A549 (cell line): ENCODE results near the gene NUP214.

Experiments used
- CTCF ChIP-seq: fragments of >200 bp; sonication (Bioruptor Twin); formaldehyde crosslinking; IDR thresholded peaks from 3 replicates; pipeline ENCODE4 v1.5.1; 2016
- JUNB ChIP-seq: fragments of >200 bp; sonication (Bioruptor Twin); formaldehyde crosslinking; IDR thresholded peaks from 2 replicates; pipeline ENCODE4 v1.6.1; 2016
- MAX ChIP-seq: IDR thresholded peaks from 2 replicates; pipeline ENCODE4 v1.6.1; 2012
- POLR2A ChIP-seq: IDR thresholded peaks from 2 replicates; pipeline ENCODE4 v1.6.1; 2012; ENCODE audit warnings: mild to moderate bottlenecking, low read length
- REST ChIP-seq: fragments of 200-600 bp; sonication (generic); IDR thresholded peaks from 2 replicates; pipeline ENCODE4 v1.6.1; 2016; ENCODE audit warnings: antibody characterized with exemption, mild to moderate bottlenecking, moderate library complexity

GRCh38 chr9:131165523-131165922 is 40.1 kb downstream of the NUP214 start:
- TF ChIP-seq MAX (no peak), JUNB (no peak), CTCF (no peak), REST (no peak), POLR2A (no peak)
